ENCODE data around the gene GFOD1. TPM values are rescaled to one million over a fixed set of nuclear protein-coding genes. Genes with fewer than 3 reads are reported as not detected.

The GFOD1 gene
- total and polyA plus RNA-seq, 10 of the 15 experiments (the other 5 are each of a cell fraction or from before 2014, with no cell fraction given): 6.5 to 41.4 (median 16.0) TPM

DNA sequence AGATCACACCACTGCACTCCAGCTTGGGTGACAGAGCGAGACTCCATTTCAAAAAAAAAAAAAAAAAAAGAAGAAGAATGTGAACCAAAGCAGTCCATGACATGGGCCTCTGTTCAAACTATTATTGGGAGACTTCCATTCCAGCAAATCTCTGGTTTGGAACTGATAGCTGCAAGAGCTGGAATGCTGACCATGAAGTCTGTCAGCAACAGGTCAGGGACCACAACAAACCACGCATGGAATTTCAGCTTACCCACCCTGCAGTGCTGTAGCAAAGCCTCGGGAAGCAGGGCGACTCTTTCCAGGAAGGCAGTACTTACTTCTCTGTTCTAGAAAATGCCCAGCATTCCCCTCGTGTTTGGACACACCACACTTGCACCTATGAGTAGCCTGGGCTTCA lies 125.0 kb downstream of the GFOD1 start:
- ATAC-seq (no peak), DNase-seq (ENCODE audit: low read depth, low spot score) (no peak), FAIRE-seq (no peak)
- in situ Hi-C loops (cut with MboI): no loop called here
- H3K9ac ChIP-seq (ENCODE audit: control insufficient read depth, insufficient read depth, low read length): no peak overlapping the region
- no peak overlapping the region for H3K4me3 ChIP-seq
- no TSS peak for BruUV-seq (replicated peaks)
- H3K79me2 ChIP-seq (ENCODE audit: control insufficient read depth, insufficient read depth, low read length): no peaks in the 10 kb centered on the region
- no peaks in the 10 kb centered on the region for H3K27me3 ChIP-seq (replicated peaks in 1 of 2; ENCODE audit: control insufficient read depth in 2 of 2, insufficient read depth in 2 of 2, low read length in 1 of 2)
- no peak overlapping the region for H2AFZ ChIP-seq (ENCODE audit: control insufficient read depth, low read depth, low read length)
- 89% methylated on average over 4 of the region's 5 CpGs for WGBS (ENCODE audit: insufficient coverage, insufficient replicate concordance, low lambda C conversion rate, missing lambda C conversion rate)
- TF ChIP-seq, protein P1, sequence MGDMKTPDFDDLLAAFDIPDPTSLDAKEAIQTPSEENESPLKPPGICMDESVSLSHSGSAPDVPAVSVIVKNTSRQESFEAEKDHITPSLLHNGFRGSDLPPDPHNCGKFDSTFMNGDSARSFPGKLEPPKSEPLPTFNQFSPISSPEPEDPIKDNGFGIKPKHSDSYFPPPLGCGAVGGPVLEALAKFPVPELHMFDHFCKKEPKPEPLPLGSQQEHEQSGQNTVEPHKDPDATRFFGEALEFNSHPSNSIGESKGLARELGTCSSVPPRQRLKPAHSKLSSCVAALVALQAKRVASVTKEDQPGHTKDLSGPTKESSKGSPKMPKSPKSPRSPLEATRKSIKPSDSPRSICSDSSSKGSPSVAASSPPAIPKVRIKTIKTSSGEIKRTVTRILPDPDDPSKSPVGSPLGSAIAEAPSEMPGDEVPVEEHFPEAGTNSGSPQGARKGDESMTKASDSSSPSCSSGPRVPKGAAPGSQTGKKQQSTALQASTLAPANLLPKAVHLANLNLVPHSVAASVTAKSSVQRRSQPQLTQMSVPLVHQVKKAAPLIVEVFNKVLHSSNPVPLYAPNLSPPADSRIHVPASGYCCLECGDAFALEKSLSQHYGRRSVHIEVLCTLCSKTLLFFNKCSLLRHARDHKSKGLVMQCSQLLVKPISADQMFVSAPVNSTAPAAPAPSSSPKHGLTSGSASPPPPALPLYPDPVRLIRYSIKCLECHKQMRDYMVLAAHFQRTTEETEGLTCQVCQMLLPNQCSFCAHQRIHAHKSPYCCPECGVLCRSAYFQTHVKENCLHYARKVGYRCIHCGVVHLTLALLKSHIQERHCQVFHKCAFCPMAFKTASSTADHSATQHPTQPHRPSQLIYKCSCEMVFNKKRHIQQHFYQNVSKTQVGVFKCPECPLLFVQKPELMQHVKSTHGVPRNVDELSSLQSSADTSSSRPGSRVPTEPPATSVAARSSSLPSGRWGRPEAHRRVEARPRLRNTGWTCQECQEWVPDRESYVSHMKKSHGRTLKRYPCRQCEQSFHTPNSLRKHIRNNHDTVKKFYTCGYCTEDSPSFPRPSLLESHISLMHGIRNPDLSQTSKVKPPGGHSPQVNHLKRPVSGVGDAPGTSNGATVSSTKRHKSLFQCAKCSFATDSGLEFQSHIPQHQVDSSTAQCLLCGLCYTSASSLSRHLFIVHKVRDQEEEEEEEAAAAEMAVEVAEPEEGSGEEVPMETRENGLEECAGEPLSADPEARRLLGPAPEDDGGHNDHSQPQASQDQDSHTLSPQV (IDR thresholded peaks at IDR 0.05): no peak
- TF ChIP-seq CREM (IDR thresholded peaks at IDR 0.05; ENCODE audit: low read depth): no peak
- TF ChIP-seq MXI1 (IDR thresholded peaks at IDR 0.05; ENCODE audit: low read depth, low read length): no peak
- TF ChIP-seq CBX3 (IDR thresholded peaks at IDR 0.05; ENCODE audit: borderline replicate concordance, low read depth): no peak
- intact Hi-C loops (cut with micrococcal nuclease; ENCODE audit: unreplicated experiment): no loop called here
- peaks cover 5% of the 10 kb centered on the region for H3K4me1 ChIP-seq (ENCODE audit: control insufficient read depth, insufficient read depth, low read length)
- H3K27ac ChIP-seq (ENCODE audit: control insufficient read depth, insufficient read depth): no peak overlapping the region
- no peak overlapping the region for H3K4me2 ChIP-seq (ENCODE audit: control insufficient read depth, insufficient read depth)
- H3K9me3 ChIP-seq (replicated peaks; ENCODE audit: control insufficient read depth, insufficient read depth, low read length): no peaks in the 10 kb centered on the region
- ChIA-PET POLR2A (interaction anchor here (1.4 kb wide), 1 partner anchor 11 kb away, joined by 8 read pairs; no protein-coding TSS in a partner anchor), RAD21 (ENCODE audit: unreplicated experiment) (interaction anchor here (1.6 kb wide), 1 partner anchor 212 kb away, joined by 6 read pairs; the partner anchor contains the start of gene SIRT5), CTCF (interaction anchor here (0.7 to 1.9 kb wide), 4 partner anchors 10 to 212 kb away, joined by 3 to 7 read pairs (median 4); partner anchors contain the start of gene SIRT5), SMC1A (ENCODE audit: uncharacterized antibody, unreplicated experiment) (interaction anchor here (1.4 to 11.1 kb wide), 3 partner anchors 11 to 23 kb away, joined by 3 to 178 read pairs (median 5); no protein-coding TSS in a partner anchor)
- peaks cover 14 to 19% of the 10 kb centered on the region in 2 experiments for H3K36me3 ChIP-seq (ENCODE audit: control insufficient read depth in 2 of 2, insufficient read depth in 2 of 2, low read length in 1 of 2)
- H4K20me1 ChIP-seq (ENCODE audit: control insufficient read depth, insufficient read depth): no peaks in the 10 kb centered on the region

Data from GM12878 (cell line).